Measurements from ENCODE around the gene ERCC2. TPM values are rescaled to one million over a fixed set of nuclear protein-coding genes. Genes with fewer than 3 reads are reported as not detected.
A peak's percentile ranks its signal among the peaks of the same experiment; 100 is the strongest.

The ERCC2 gene
- total and polyA plus RNA-seq, 2 of the 4 experiments (the other 2 are of a cell fraction): 30.6 to 66.5 TPM

DNA sequence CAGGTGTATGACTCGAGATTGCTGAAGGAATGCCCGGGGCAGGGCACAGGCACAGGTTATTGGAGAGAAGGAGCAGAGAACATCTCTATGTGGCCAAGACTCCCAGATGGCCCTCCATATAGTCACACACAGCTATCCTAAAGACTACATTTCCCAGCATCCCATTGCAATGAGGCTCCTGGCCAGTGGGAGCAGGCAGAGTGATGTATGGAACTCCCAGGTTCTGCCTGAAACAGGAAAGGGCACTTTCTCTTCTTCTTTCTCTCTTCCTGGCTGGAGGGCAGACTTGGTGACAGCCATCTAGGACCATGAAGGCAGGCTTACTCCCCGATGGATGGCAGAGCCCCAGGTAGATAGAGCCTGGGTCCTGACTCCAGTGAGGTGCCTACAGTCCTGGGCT lies 21.0 kb upstream of the ERCC2 start:
- Histone ChIP-seq H3K36me3 (ENCODE audit: control insufficient read depth, insufficient read depth, low read length) (no peaks in the 10 kb centered on the region; the same call in none of the 2 replicates), H3K56ac (ENCODE audit: extremely low read depth, insufficient read depth, low read length) (no peak overlapping the region), H3K4me2 (ENCODE audit: low read depth, low read length) (no peak overlapping the region), H2AK5ac (ENCODE audit: low read depth, low read length) (peak overlapping the region; percentile 13; the same call in 1 of the 2 replicates), H4K5ac (ENCODE audit: low read depth, low read length) (no peak overlapping the region), H3K4me1 (ENCODE audit: control insufficient read depth, insufficient read depth, low read length) (no peaks in the 10 kb centered on the region), H2BK20ac (ENCODE audit: low read depth, low read length) (no peak overlapping the region), H3K14ac (replicated peaks; ENCODE audit: low read depth, low read length) (no peak overlapping the region), H3K23ac (ENCODE audit: low read depth, low read length) (no peak overlapping the region), H3K9ac (ENCODE audit: low read depth, low read length) (no peak overlapping the region), H2AFZ (replicated peaks; ENCODE audit: low read length, poor library complexity) (peak overlapping the region; percentile 77), H2AK9ac (replicated peaks; ENCODE audit: low read depth, low read length, poor library complexity) (peak overlapping the region; percentile 75), H4K20me1 (ENCODE audit: insufficient read depth, low read length) (no peaks in the 10 kb centered on the region), H3K4ac (ENCODE audit: low read depth, low read length) (no peak overlapping the region), H3K4me3 (ENCODE audit: insufficient read depth, low read depth, low read length) (no peak overlapping the region), H3K9me1 (ENCODE audit: insufficient read depth, low read length) (no peaks in the 10 kb centered on the region), H3K27me3 (ENCODE audit: control insufficient read depth, insufficient read depth, low read length) (no peaks in the 10 kb centered on the region), H2BK120ac (ENCODE audit: low read depth, low read length) (no peak overlapping the region), H4K8ac (ENCODE audit: low read depth in 2 of 2, low read length in 2 of 2) (peak overlapping the region in 1 of 2 experiments; percentile 22; a peak in 1 of 4 replicates), H3K18ac (ENCODE audit: low read depth, low read length) (no peak overlapping the region), H3K27ac (ENCODE audit: insufficient read depth, low read length) (no peak overlapping the region), H4K91ac (ENCODE audit: insufficient read depth, low read depth, low read length) (no peak overlapping the region), H2BK15ac (ENCODE audit: low read depth, low read length) (no peak overlapping the region), H3K9me3 (ENCODE audit: control insufficient read depth, insufficient read depth, low read length) (no peaks in the 10 kb centered on the region), H2BK5ac (ENCODE audit: low read depth, low read length, poor library complexity, severe bottlenecking) (no peak overlapping the region), H3K79me1 (ENCODE audit: low read depth in 1 of 2, low read length in 2 of 2) (no peaks in the 10 kb centered on the region)
- no peak for TF ChIP-seq RFX5 (IDR thresholded peaks at IDR 0.05; ENCODE audit: low read depth, low read length)
- TF ChIP-seq, protein P1, sequence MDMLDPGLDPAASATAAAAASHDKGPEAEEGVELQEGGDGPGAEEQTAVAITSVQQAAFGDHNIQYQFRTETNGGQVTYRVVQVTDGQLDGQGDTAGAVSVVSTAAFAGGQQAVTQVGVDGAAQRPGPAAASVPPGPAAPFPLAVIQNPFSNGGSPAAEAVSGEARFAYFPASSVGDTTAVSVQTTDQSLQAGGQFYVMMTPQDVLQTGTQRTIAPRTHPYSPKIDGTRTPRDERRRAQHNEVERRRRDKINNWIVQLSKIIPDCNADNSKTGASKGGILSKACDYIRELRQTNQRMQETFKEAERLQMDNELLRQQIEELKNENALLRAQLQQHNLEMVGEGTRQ (IDR thresholded peaks at IDR 0.05; ENCODE audit: low read depth, low read length): no peak
- TF ChIP-seq MAFK (IDR thresholded peaks at IDR 0.05; ENCODE audit: low read depth, low read length): no peak
- TF ChIP-seq RCOR1 (IDR thresholded peaks at IDR 0.05; ENCODE audit: insufficient replicate concordance, low read length): no peak
- TF ChIP-seq, protein P2, sequence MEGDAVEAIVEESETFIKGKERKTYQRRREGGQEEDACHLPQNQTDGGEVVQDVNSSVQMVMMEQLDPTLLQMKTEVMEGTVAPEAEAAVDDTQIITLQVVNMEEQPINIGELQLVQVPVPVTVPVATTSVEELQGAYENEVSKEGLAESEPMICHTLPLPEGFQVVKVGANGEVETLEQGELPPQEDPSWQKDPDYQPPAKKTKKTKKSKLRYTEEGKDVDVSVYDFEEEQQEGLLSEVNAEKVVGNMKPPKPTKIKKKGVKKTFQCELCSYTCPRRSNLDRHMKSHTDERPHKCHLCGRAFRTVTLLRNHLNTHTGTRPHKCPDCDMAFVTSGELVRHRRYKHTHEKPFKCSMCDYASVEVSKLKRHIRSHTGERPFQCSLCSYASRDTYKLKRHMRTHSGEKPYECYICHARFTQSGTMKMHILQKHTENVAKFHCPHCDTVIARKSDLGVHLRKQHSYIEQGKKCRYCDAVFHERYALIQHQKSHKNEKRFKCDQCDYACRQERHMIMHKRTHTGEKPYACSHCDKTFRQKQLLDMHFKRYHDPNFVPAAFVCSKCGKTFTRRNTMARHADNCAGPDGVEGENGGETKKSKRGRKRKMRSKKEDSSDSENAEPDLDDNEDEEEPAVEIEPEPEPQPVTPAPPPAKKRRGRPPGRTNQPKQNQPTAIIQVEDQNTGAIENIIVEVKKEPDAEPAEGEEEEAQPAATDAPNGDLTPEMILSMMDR (conservative IDR thresholded peaks at IDR 0.05; ENCODE audit: low read depth, low read length): no peak
- TF ChIP-seq SMC3 (IDR thresholded peaks at IDR 0.05; ENCODE audit: low read depth, low read length): no peak
- TF ChIP-seq FOS (IDR thresholded peaks at IDR 0.05; ENCODE audit: low read depth, low read length): no peak
- TF ChIP-seq POLR2A (IDR thresholded peaks at IDR 0.05; ENCODE audit: low read depth, low read length): no peak
- no peak for TF ChIP-seq CEBPB (IDR thresholded peaks at IDR 0.05; ENCODE audit: low read depth, low read length)
- in situ Hi-C loops (cut with MboI; ENCODE audit: low sequenced_read_pairs): no loop called here
- dilution Hi-C loops (cut with HindIII; ENCODE audit: low sequenced_read_pairs, unreplicated experiment): no loop called here
- ChIA-PET POLR2A (ENCODE audit: unreplicated experiment) (no interaction called here), CTCF (interaction anchor here (1.3 kb wide), 1 partner anchor 14 kb away, joined by 3 read pairs; no protein-coding TSS in a partner anchor)
- 57% methylated on average over 1 of the region's 3 CpGs; no CpG with 5 or more reads in 1 of the 2 experiments for WGBS, 2 experiments (ENCODE audit: extremely low coverage in 2 of 2, insufficient read length in 1 of 2)
- peak; percentile 91 for ATAC-seq (ENCODE audit: low read depth)
- no TSS peak for BruUV-seq (replicated peaks)
- peak; percentile 18 for DNase-seq
- intact Hi-C loops (cut with micrococcal nuclease): no loop called here

Data from IMR-90 (cell line).